Measurements from ENCODE around the gene ABCG2.

DNA sequence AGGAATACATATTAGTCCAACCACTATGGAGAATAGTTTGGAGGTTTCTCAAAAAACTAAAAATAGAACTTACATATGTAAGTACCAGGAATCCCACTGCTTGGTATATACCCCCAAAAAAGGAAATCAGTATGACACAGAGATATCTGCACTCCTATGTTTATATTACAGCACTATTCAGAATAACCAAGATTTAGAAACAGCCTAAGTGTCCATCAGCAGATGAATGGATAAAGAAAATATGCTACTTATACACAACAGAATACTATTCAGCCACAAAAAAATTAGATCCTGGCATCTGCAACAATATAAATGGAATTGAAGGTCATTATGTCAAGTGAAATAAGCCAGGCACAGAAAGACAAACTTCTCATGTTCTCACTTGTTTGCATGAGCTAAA, 27.5 kb upstream of the ABCG2 start:
- TF ChIP-seq, protein P1, sequence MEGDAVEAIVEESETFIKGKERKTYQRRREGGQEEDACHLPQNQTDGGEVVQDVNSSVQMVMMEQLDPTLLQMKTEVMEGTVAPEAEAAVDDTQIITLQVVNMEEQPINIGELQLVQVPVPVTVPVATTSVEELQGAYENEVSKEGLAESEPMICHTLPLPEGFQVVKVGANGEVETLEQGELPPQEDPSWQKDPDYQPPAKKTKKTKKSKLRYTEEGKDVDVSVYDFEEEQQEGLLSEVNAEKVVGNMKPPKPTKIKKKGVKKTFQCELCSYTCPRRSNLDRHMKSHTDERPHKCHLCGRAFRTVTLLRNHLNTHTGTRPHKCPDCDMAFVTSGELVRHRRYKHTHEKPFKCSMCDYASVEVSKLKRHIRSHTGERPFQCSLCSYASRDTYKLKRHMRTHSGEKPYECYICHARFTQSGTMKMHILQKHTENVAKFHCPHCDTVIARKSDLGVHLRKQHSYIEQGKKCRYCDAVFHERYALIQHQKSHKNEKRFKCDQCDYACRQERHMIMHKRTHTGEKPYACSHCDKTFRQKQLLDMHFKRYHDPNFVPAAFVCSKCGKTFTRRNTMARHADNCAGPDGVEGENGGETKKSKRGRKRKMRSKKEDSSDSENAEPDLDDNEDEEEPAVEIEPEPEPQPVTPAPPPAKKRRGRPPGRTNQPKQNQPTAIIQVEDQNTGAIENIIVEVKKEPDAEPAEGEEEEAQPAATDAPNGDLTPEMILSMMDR (optimal IDR thresholded peaks at IDR 0.05 in 1 of 3, IDR thresholded peaks at IDR 0.05 in 1 of 3, conservative IDR thresholded peaks at IDR 0.05 in 1 of 3; ENCODE audit: extremely low read depth in 1 of 3, insufficient read depth in 2 of 3, low read length in 3 of 3): no peak
- no peak for TF ChIP-seq EZH2 (IDR thresholded peaks at IDR 0.05; ENCODE audit: low read length)

Data from keratinocyte (primary cell).